ENCODE measurements around the gene GPRC6A.

Gene GPRC6A

DNA sequence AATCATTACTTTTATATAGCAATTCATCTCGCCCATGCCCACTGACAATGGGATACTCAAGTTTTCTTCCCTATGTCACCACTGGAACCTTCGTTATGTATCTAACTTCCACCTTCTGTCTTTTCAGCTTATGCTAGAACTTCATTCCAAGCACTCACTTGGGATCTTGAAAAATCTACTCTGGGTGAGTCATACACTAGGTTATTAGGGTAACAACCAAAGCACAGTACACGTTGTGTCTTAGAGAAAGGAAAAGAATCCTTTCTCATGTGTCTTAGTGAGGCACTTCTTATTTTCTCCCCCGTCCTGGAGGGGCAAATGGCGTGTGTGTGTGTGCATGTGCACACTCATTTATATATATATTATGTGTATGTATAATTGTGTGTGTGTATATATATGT is 45.0 kb downstream of the GPRC6A start:
- TF ChIP-seq, protein P1, sequence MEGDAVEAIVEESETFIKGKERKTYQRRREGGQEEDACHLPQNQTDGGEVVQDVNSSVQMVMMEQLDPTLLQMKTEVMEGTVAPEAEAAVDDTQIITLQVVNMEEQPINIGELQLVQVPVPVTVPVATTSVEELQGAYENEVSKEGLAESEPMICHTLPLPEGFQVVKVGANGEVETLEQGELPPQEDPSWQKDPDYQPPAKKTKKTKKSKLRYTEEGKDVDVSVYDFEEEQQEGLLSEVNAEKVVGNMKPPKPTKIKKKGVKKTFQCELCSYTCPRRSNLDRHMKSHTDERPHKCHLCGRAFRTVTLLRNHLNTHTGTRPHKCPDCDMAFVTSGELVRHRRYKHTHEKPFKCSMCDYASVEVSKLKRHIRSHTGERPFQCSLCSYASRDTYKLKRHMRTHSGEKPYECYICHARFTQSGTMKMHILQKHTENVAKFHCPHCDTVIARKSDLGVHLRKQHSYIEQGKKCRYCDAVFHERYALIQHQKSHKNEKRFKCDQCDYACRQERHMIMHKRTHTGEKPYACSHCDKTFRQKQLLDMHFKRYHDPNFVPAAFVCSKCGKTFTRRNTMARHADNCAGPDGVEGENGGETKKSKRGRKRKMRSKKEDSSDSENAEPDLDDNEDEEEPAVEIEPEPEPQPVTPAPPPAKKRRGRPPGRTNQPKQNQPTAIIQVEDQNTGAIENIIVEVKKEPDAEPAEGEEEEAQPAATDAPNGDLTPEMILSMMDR (IDR thresholded peaks at IDR 0.05; ENCODE audit: extremely low read depth, insufficient read depth, missing control alignments), result no peak
- no peak for DNase-seq (ENCODE audit: low spot score)
- in situ Hi-C loops (cut with MboI; ENCODE audit: low pct_unique_long_range_greater_than_20kb, low sequenced_read_pairs, unreplicated experiment), result no loop called here

DNA sequence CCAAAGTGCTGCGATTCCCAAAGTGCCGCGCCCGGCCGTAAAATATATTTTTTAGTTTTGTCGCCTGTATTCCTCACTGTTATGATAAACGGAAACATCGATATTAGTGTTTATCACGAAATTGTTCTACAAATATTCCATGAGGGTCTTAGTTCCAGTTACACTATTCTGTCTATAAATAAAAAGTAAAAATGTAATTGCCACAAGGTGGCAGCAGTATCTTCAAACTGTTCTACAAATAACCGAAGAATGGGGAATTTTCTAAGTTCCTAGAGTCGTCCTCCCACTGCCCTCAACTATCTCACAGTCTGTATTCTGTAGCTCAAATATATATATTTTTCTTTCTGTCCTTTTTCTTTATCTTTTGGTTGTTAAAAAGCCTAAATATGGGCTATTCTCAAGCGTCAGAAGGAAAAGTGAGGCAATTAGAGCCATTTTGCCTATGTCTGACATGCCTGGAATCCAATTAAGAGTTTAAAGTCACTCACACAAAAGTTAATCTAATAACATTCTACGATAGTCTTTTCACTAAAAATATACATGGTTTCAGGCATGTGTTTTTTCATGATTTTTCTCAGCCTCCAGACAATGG is 49.2 kb downstream of the GPRC6A start:
- in situ Hi-C loops (cut with MboI; ENCODE audit: low pct_unique_long_range_greater_than_20kb, low sequenced_read_pairs, unreplicated experiment), result no loop called here
- DNase-seq (ENCODE audit: low spot score), result no peak
- TF ChIP-seq, protein P1 (IDR thresholded peaks at IDR 0.05; ENCODE audit: extremely low read depth, insufficient read depth, missing control alignments), result peak; percentile 48

DNA sequence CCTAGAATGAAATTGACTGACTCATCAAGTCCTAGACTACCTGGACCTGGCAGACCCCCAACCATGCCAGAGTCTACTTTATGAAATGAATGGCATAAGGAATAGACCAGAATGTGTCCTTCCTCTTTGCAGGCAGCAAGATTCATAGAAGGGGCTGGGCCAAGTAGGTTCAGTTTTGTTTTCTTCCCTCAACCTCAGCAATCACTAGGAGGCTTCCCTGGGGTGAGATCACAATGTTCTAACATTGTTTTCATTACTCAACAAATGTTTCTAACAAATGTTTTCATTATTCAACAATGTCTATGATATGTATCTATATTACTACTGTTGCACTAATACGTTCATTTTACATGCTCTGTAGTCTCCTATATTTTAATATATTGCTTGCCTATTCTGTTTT is 55.0 kb downstream of the GPRC6A start:
- TF ChIP-seq, protein P1 (IDR thresholded peaks at IDR 0.05; ENCODE audit: extremely low read depth, insufficient read depth, missing control alignments), result no peak
- in situ Hi-C loops (cut with MboI; ENCODE audit: low pct_unique_long_range_greater_than_20kb, low sequenced_read_pairs, unreplicated experiment), result no loop called here
- DNase-seq (ENCODE audit: low spot score), result no peak

DNA sequence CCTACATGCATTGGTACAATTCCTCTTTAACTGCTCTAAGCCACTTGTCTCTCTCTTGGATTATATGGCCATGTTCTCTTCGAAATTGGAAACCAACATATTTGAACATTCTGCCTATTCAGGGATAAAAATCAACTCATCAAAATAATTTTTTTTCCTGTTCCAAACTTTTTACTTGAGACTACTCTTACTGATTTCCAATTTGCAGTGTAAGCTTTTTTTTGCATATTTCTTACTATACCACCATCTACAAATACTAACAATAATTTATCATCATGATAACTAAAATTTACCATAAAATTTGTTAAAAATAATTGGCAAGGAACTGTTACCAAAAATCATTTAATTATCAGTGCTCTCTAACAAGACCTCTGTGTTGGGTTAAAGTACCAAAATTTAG is 56.4 kb downstream of the GPRC6A start:
- in situ Hi-C loops (cut with MboI; ENCODE audit: low pct_unique_long_range_greater_than_20kb, low sequenced_read_pairs, unreplicated experiment), result no loop called here
- no peak for DNase-seq (ENCODE audit: low spot score)
- TF ChIP-seq, protein P1 (IDR thresholded peaks at IDR 0.05; ENCODE audit: extremely low read depth, insufficient read depth, missing control alignments), result no peak

DNA sequence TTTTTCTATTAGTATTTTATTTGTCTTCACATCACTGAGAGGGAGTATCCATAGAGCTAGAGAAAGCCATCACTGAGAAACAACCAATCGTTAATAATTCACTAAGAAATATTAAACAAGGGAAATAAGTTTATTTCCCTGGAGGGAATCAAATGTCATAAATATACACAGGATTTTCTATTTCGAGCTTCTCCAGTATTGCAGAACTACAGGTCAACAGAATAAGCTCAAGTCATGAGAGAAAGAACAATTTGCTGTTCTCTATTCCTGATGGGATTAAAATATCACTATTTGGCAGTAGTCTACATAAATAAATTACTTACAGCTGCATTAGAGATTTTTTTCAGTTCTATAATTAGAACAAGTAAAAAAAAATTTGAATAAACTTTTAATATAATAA is 61.2 kb downstream of the GPRC6A start:
- in situ Hi-C loops (cut with MboI; ENCODE audit: low pct_unique_long_range_greater_than_20kb, low sequenced_read_pairs, unreplicated experiment), result no loop called here
- TF ChIP-seq, protein P1 (IDR thresholded peaks at IDR 0.05; ENCODE audit: extremely low read depth, insufficient read depth, missing control alignments), result no peak
- no peak for DNase-seq (ENCODE audit: low spot score)

DNA sequence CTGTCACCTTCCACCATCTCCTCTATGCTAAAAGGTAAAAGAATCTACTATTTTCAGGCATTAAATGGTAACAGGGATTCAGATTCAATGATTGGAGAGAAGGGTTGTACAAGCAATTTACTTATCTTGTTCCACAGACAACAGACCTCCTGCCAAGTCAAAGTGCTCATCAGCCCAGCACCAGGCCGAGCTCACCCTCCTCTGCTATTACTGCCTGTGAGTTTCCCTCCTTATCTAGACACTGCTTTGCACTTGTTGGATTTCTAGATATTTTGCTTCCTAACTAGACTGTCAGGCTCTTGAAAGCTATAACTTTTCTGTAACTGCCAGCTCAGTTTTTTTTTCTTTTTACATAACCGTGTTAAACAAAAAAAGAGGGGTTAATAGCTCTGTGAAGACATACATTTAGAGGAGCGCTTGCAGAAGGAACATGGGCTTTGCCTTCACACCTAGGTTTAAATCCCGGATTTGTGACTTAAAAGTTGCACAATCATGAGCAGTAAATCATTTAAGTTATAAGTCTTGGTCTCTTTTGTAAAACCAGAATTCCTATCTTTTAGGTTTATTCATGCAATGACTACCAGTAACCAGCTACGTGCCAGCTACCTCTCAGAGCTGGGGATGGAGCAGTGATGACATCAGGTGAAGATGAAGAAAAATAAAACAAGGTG is 62.2 kb downstream of the GPRC6A start:
- no peak for DNase-seq (ENCODE audit: low spot score)

More for the DNA sequence above, 62.2 kb downstream of the GPRC6A start:
- TF ChIP-seq, protein P1 (IDR thresholded peaks at IDR 0.05; ENCODE audit: extremely low read depth, insufficient read depth, missing control alignments), result no peak
- in situ Hi-C loops (cut with MboI; ENCODE audit: low pct_unique_long_range_greater_than_20kb, low sequenced_read_pairs, unreplicated experiment), result no loop called here

Data from GM13977 (cell line).